Endodermal cell (in vitro differentiated cells): ENCODE data around the gene BLNK. TPM values are rescaled to one million over a fixed set of nuclear protein-coding genes. Genes with fewer than 3 reads are reported as not detected.
A peak's percentile ranks its signal among the peaks of the same experiment; 100 is the strongest.
"Not testable (repeated sequence)": the region's sequence is repeated elsewhere in the genome, so short reads cannot be mapped to it uniquely, and the experiment has no call there.

Source experiments
- DNase-seq: peaks from one replicate; pipeline ENCODE4 v3.0.0-alpha.2; 2017
- H3K27ac ChIP-seq: 2 replicates; pipeline ENCODE4 v1.5.1; 2013; ENCODE audit warnings: mild to moderate bottlenecking, low read depth, low read length, moderate library complexity
- H3K27me3 ChIP-seq: 2 replicates; pipeline ENCODE4 v1.6.1; 2013; ENCODE audit warnings: mild to moderate bottlenecking, low read length, moderate library complexity; ENCODE audit not compliant: insufficient read depth, control insufficient read depth, poor library complexity, severe bottlenecking
- H3K36me3 ChIP-seq: 2 replicates; pipeline ENCODE4 v1.7.0; 2013; ENCODE audit warnings: mild to moderate bottlenecking, low read length, moderate library complexity; ENCODE audit not compliant: control insufficient read depth, insufficient read depth
- H3K4me1 ChIP-seq: one replicate; pipeline ENCODE4 v1.7.0; 2013; ENCODE audit warnings: low read length; ENCODE audit not compliant: control insufficient read depth, insufficient read depth
- H3K4me3 ChIP-seq: 2 replicates; pipeline ENCODE4 v1.5.1; 2013; ENCODE audit warnings: mild to moderate bottlenecking, low read length, moderate library complexity
- H3K9ac ChIP-seq: 2 replicates; pipeline ENCODE4 v1.6.1; 2013; ENCODE audit warnings: mild to moderate bottlenecking, low read length, moderate library complexity; ENCODE audit not compliant: poor library complexity, severe bottlenecking; ENCODE audit errors: extremely low read depth
- H3K9me3 ChIP-seq: 2 replicates; pipeline ENCODE4 v1.6.1; 2013; ENCODE audit warnings: mild to moderate bottlenecking, low read length, moderate library complexity; ENCODE audit not compliant: control insufficient read depth
- H3K27ac Mint-ChIP-seq: 2 replicates; pipeline ENCODE4 v1.8.0; 2020; ENCODE audit warnings: mixed read lengths
- H3K27me3 Mint-ChIP-seq: 2 replicates; pipeline ENCODE4 v1.8.0; 2021; ENCODE audit warnings: mild to moderate bottlenecking, mixed read lengths; ENCODE audit not compliant: insufficient read depth
- H3K36me3 Mint-ChIP-seq: 2 replicates; pipeline ENCODE4 v1.8.0; 2020; ENCODE audit warnings: low read depth, mixed read lengths
- H3K4me1 Mint-ChIP-seq: 2 replicates; pipeline ENCODE4 v1.8.0; 2020; ENCODE audit warnings: mixed read lengths
- H3K4me3 Mint-ChIP-seq: 2 replicates; pipeline ENCODE4 v1.8.0; 2020; ENCODE audit warnings: mild to moderate bottlenecking, moderate library complexity, mixed read lengths
- H3K9me3 Mint-ChIP-seq: 2 replicates; pipeline ENCODE4 v1.8.0; 2020; ENCODE audit warnings: mild to moderate bottlenecking, mixed read lengths
- CTCF ChIP-seq: fragments of 200-600 bp; sonication (generic); conservative IDR thresholded peaks from 2 replicates; pipeline ENCODE4 v1.5.0; 2021; ENCODE audit warnings: antibody characterized with exemption, mild to moderate bottlenecking
- WGBS, 2 experiments: methylation state at CpG; one replicate each; pipeline versions ENCODE4 v1.1.5 to v1.1.7; 2013; ENCODE audit warnings: missing lambda C conversion rate in 2 of 2, mixed read lengths in 1 of 2; ENCODE audit not compliant: insufficient coverage in 1 of 2, insufficient read length in 1 of 2; 5-methylcytosine and 5-hydroxymethylcytosine counted together
- total RNA-seq, 2 donors: library from RNA; stranded (reverse); fragmentation: NEBNext Ultra II Directional in 1 of 2; extraction: Animal tissue kit (Norgen Biotek cat#: 25700) in 1 of 2; gene quantifications; 2 replicates in 1 of 2; 3 replicates in 1 of 2; pipeline ENCODE4 v1.2.1, GENCODE V29; 2021

The BLNK gene
- total RNA-seq, 2 donors from 2014 or later = not detected

GRCh38 chr10:96309628-96310320 lies 38.4 kb upstream of the BLNK start:
- H3K9ac ChIP-seq = no peak overlapping the region
- peak overlapping the region; percentile 3 for H3K27ac ChIP-seq
- H3K27me3 ChIP-seq = no peaks in the 10 kb centered on the region
- no peaks in the 10 kb centered on the region for H3K36me3 ChIP-seq
- H3K4me1 Mint-ChIP-seq = peaks cover 35% of the 10 kb centered on the region
- H3K9me3 ChIP-seq = no peaks in the 10 kb centered on the region
- H3K4me3 ChIP-seq = no peak overlapping the region
- H3K27ac Mint-ChIP-seq = peak overlapping the region; percentile 70
- TF ChIP-seq CTCF = no peak
- no peak overlapping the region for H3K4me3 Mint-ChIP-seq
- H3K9me3 Mint-ChIP-seq = no peaks in the 10 kb centered on the region
- DNase-seq = peak; percentile 85
- WGBS, 2 experiments = 16 to 53% methylated on average over 2 to 3 of the region's 3 CpGs
- no peaks in the 10 kb centered on the region for H3K36me3 Mint-ChIP-seq
- peaks cover 18% of the 10 kb centered on the region for H3K4me1 ChIP-seq
- no peaks in the 10 kb centered on the region for H3K27me3 Mint-ChIP-seq

GRCh38 chr10:96308854-96309253 lies 37.5 kb upstream of the BLNK start:
- 45 to 49% methylated on average over 3 to 4 of the region's 4 CpGs for WGBS, 2 experiments

GRCh38 chr10:96306516-96306915 lies 35.1 kb upstream of the BLNK start:
- H3K27ac Mint-ChIP-seq = no peak overlapping the region
- 92 to 93% methylated on average over 5 to 8 of the region's 8 CpGs for WGBS, 2 experiments

More at GRCh38 chr10:96308854-96309253, 37.5 kb upstream of the BLNK start:
- peaks cover 18% of the 10 kb centered on the region for H3K4me1 ChIP-seq
- not testable (repeated sequence) for H3K9ac ChIP-seq, H3K4me3 Mint-ChIP-seq, H3K27me3 Mint-ChIP-seq, H3K9me3 ChIP-seq, H3K4me3 ChIP-seq, H3K36me3 Mint-ChIP-seq, H3K27ac Mint-ChIP-seq, H3K9me3 Mint-ChIP-seq, H3K36me3 ChIP-seq, H3K27ac ChIP-seq, H3K27me3 ChIP-seq
- peaks cover 37% of the 10 kb centered on the region for H3K4me1 Mint-ChIP-seq
- DNase-seq = peak; percentile 60

More at GRCh38 chr10:96306516-96306915, 35.1 kb upstream of the BLNK start:
- Mint-ChIP-seq H3K4me3 (no peak overlapping the region), H3K4me1 (peaks cover 35% of the 10 kb centered on the region), H3K27me3 (no peaks in the 10 kb centered on the region), H3K9me3 (no peaks in the 10 kb centered on the region), H3K36me3 (no peaks in the 10 kb centered on the region)
- Histone ChIP-seq H3K9me3 (no peaks in the 10 kb centered on the region), H3K27ac (no peak overlapping the region), H3K4me1 (peaks cover 18% of the 10 kb centered on the region), H3K9ac (no peak overlapping the region), H3K4me3 (no peak overlapping the region), H3K36me3 (no peaks in the 10 kb centered on the region), H3K27me3 (no peaks in the 10 kb centered on the region)
- no peak for DNase-seq
- TF ChIP-seq CTCF = no peak
